Brain pericyte (primary cell): Measurements from ENCODE around the gene ZW10.

Source experiments
- DNase-seq: peaks from one replicate; pipeline ENCODE4 v3.0.0-alpha.2; 2012; ENCODE audit warnings: low read depth, low spot score

ZW10 gene

DNA sequence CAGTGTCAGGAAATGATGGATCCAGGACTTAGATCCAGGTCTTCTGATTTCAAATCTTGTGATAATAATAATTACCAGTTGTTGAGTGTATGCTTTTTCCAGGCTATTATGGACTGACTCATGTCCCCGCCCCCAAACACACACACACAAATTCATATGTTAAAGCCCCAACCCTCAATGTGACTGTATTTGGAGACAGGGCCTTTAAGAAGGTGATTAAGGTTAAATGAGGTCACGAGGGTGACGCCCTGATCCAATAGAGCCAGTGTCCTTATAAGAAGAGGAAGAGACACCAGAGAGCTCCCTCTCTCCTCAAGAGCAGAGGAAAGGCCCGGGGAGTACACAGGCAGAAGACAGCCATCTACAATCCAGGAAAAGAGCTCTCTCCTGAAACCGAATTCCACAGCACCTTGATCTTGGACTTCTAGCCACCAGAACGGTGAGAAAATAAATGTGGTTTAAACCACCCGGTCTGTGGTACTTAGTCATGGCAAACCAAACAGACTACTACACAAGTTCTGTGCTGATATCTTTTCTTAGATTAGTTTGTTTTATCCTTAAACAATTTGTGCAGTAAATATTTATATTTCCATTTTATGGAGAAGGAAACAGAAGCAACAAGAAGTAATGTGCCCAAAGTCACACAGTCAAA lies 75.6 kb downstream of the ZW10 start:
- no peak for DNase-seq

DNA sequence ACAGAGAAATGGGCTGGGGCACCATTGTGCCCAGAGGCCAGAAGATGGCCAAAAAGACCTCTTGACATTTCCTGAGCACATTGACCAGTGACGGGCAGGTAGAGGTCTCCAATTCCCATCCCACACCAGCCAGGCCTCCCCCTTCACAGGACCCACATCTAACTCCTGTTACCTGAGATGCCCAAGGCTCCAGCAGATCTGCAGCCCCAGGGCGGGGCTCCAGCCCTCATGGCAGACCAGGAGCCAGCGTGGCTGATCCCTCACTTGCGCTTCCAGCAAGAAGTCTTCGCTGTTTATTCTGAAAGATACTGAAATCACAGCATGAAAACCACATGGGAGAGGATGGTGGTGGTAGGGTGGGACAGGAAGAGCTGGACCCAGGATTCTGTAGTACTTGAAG lies 76.4 kb downstream of the ZW10 start:
- no peak for DNase-seq

DNA sequence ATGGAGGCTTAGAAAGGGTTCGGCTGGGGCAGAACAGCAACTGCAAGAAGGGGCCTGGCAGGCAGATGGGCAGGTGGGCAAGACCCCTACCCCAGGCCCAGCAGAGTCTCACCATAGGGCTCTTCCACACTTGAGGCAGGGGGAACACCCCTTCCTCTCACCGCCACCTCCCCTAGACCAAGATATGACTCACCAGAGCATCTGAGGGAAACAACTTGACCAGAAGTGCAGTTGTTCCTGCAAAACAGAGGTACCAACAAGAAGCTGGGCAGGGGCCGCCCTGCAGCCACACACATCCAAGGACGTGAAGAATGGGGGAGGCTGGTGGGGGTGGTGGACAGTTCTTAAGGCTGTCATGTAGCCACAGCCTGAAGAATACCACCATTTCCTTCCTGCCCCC lies 78.3 kb downstream of the ZW10 start:
- no peak for DNase-seq

DNA sequence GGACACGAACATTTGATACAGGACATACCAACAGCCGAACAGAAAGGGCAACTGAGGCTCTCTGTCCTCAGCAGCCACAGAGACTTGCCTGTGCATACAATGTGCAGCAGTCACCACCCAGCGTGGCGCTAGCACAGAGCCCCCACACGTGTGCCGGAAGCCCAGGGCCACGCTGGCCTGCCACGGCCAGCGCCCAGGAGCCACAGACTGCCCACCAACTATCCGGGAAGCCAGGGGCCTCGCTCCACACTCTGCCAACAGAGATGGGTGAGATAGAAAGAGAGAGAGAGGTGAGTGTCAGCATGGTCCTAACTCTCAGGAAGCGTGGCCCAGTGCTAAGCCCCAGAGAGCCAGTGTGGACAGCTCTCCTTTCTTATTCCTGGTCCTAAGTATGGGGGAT lies 79.1 kb downstream of the ZW10 start:
- no peak for DNase-seq

DNA sequence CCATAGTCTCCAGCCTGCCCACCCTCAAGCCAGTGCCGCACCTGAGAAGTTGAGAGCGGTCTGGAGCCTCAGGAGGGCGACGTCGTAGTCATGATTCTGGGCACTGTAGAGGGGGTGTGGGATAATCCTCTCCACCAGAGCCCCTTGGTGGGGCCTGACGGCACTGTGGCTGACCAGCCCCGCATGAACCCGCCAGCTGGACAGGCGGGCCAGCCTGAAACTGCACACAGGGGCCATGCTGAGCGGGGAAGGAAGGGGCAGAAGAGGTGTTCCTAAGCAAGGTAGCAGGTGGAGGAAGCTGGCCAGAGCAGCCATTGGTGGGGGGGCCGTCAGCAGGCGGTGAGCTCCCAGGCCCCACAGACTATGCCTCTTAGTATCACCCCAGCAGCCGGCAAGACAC lies 80.5 kb downstream of the ZW10 start:
- no peak for DNase-seq

DNA sequence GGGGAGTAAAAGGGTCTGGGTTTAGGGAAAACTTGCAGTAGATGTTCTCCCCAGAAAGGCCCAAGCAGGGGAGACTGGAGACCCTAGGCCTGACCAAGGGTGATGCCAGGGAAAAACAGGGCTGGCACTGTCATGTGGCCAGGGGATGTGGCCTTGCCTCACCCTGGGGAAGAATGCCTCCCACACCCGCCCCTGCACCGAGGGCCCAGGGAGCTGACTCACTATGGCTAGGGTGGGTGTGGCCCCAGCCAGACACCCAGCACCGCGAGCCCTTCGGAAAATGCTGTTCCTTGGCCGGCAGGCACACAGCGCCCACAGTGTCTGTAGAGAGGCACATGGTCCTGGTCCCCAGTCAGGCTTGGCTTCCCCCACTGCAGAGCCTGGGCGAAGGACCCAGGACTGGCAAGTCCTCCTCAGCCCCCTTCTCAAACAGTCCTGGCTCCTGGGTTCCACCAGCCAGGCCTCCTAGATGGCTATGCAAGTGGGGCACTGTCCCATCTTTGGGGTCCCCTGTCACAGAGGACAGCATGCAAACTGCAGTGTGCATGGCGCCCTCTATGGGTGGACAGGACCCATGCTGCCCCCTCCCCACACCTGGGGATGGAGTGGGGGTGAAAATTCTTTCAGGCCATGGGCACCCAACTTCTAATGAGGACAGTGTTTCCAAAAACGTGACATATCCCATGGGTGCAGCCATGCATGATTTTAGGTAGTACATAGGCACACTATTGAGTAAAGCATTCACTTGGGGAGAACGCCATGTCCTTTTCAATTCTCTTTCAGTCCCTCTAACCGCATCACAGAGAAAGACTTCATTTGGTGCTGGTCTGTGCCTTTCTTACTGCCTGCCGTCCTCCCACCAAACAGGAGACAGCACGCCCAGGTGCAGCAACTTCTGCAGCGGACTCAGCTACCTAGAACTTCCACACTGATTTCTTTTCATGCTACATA lies 82.6 kb downstream of the ZW10 start:
- DNase-seq, result no peak

DNA sequence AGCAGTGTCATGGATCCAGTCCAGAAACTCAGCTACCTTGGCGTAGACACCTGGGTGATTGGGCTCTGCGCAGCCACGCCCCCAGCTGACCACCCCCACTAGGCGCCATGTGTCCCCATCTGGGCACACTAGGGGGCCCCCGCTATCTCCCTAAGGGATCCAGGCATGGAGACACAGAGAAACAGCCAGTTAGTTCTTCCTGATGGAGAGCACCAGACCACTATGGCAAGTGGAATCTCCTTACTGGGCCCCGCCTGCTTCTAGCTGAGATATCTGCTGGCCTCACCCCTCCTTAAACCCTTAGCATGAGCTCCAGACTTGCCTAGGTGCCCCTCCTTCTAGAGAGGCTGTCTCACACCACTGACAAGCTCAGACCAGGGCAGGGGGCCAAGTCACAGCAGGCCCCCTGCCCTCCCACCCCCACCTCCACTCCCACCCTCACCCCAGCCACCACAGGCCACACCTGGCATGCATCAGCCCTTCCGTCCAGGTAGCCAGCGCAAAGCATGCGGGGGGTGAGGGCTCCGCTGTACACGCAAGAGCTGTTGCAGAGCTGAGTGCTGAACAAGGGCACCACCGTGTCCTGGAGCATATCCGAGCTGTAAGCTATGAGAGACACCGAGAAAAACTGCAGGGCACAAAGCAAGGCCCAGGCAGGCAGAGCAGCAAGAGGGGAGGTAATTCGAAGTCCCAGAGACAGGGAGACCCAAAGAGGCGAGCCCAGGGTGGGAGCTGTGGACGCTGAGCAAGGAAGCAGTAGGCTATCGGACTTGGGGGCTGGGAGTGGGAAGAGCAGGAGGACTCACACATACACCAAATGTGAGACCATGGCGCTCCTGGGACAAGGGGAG lies 83.5 kb downstream of the ZW10 start:
- no peak for DNase-seq

DNA sequence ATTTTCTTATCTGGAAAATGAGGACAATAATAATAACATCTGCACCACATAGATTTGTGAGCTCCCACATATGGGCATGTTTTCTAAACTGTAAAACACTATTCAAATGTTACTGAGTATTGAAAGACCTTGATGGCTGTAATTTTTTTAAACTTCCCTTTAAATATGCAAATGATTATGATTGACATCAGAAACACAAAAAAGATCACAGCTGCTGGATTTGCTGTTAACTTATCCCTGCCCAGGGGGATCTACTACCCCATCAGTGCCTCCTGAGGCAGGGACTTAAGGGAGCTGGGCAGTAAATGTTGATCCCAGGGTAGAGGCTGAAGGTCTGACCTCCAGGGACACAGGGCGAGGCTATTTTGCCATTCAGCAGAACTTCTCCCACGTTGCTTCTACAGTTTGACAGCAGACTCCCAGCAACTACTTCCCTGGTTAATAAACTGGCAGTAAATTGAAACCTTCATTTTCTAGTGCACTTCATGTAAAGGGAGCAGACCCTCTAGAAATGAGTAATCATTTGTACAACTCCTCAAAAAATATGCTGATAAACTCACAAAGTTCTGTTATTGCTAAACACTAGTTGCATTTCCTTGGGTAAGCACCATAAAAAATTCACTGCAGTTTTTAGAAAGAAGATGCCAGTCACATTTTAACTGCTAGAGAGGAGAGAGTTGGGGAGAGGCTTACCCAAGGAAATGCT lies 87.7 kb downstream of the ZW10 start:
- DNase-seq, result no peak

DNA sequence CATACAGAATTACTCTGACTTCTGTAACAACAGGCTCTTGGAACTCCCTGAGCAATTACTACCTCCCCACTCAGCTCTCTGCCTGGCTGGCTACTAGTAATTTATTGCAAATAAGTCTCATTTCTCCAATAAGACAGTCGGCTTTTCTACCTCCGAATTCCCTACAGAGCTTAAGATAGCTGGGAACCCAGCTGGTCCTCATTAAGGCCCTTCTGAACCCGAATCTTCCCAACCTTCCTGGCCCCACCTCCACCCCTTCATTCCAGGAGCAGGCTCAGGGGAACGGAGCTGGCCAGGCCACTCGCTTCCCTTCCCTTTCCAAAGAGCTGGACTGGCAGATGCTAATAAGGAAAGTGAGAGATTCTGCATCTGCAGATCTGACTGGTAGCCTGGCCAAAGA lies 89.0 kb downstream of the ZW10 start:
- no peak for DNase-seq

DNA sequence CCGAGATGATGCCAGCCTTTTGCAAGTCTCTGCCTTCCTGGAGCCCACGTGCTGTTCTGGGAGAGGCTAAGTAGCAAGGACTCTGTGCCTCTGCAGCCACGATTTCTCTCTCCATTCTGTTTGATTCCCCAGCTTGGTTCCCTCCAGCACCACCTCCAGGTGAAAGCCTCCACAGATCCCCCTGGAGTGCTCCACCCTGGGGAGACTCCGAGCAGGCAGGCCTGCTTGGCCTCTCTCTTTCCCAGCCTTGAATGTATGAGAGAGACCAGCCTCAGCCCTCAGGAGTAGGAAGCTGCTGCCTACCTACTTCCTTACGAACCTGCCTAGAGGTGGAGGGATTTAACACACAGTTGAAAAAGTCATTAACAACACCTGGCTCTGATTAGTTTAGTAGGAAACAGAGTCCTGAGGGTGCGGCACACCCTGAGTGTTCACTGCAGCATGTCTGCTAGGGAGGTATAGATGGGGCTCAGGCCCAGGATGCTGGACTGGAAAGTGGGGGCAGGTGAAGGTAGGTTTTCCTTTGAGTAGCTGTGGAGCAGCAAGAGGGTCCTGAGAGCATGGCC lies 89.9 kb downstream of the ZW10 start:
- no peak for DNase-seq
